Measurements from ENCODE around the gene UCP3. TPM values are rescaled to one million over a fixed set of nuclear protein-coding genes. Genes with fewer than 3 reads are reported as not detected.

UCP3 gene
- total and polyA plus RNA-seq, 4 donors: 0.07 to 1.3 (median 0.34) TPM

GRCh38 chr11:74015919-74016684, 7.2 kb upstream of the UCP3 start:
- DNase-seq (ENCODE audit: low spot score): peak; percentile 73
- Histone ChIP-seq H3K27me3 (ENCODE audit: control insufficient read depth in 4 of 4, insufficient read depth in 4 of 4, low read length in 3 of 4) (no peaks in the 10 kb centered on the region), H3K9me3 (ENCODE audit: control insufficient read depth in 4 of 4, low read length in 3 of 4) (no peaks in the 10 kb centered on the region), H3K36me3 (ENCODE audit: control insufficient read depth in 4 of 4, insufficient read depth in 3 of 4, low read depth in 1 of 4, low read length in 3 of 4) (no peaks in the 10 kb centered on the region), H3K4me1 (ENCODE audit: control insufficient read depth in 4 of 4, insufficient read depth in 4 of 4, low read length in 3 of 4) (peaks cover 15 to 29% (median 22%) of the 10 kb centered on the region in 4 donors), H3K4me3 (ENCODE audit: low read depth in 1 of 3, low read length in 3 of 3) (no peak overlapping the region), H3K9ac (ENCODE audit: low read depth in 1 of 2, low read length in 2 of 2) (no peak overlapping the region), H3K27ac (ENCODE audit: low read depth in 1 of 2, low read length in 2 of 2) (no peak overlapping the region)
- TF ChIP-seq GABPA (IDR thresholded peaks at IDR 0.05 in 1 of 2, conservative IDR thresholded peaks at IDR 0.05 in 1 of 2) (no peak), FOXA2 (IDR thresholded peaks at IDR 0.05) (no peak), JUND (IDR thresholded peaks at IDR 0.05) (no peak), CTCF (IDR thresholded peaks at IDR 0.05; ENCODE audit: low read depth, low read length, missing input control) (no peak), FOXA1 (IDR thresholded peaks at IDR 0.05) (no peak), NR2F2 (IDR thresholded peaks at IDR 0.05) (no peak), EGR1 (IDR thresholded peaks at IDR 0.05; ENCODE audit: low read depth in 2 of 2) (no peak), RAD21 (IDR thresholded peaks at IDR 0.05) (no peak), ATF3 (IDR thresholded peaks at IDR 0.05) (no peak), HNF4G (IDR thresholded peaks at IDR 0.05) (no peak), RXRA (IDR thresholded peaks at IDR 0.05) (no peak), TAF1 (conservative IDR thresholded peaks at IDR 0.05) (no peak), REST (IDR thresholded peaks at IDR 0.05) (no peak), YY1 (IDR thresholded peaks at IDR 0.05) (no peak), ZBTB33 (IDR thresholded peaks at IDR 0.05) (no peak), MAX (IDR thresholded peaks at IDR 0.05) (no peak)
- 97% methylated on average over 5 of the region's 5 CpGs for WGBS
